NT2/D1 (cell line): ENCODE results near the gene GMPR.
"Not testable (repeated sequence)": the region's sequence is repeated elsewhere in the genome, so short reads cannot be mapped to it uniquely, and the experiment has no call there.

Experiments
- DNase-seq: peaks from one replicate; pipeline ENCODE4 v3.0.0-alpha.2; 2011; ENCODE audit warnings: low read depth, low spot score
- H3K27me3 ChIP-seq: 2 replicates; pipeline ENCODE4 v1.6.0; 2011; ENCODE audit warnings: mild to moderate bottlenecking; ENCODE audit not compliant: insufficient read length, insufficient read depth
- H3K36me3 ChIP-seq: 2 replicates; pipeline ENCODE4 v1.6.1; 2011; ENCODE audit warnings: mild to moderate bottlenecking, low read length, mixed read lengths; ENCODE audit not compliant: insufficient read depth, insufficient read length
- H3K4me1 ChIP-seq: 2 replicates; pipeline ENCODE4 v1.5.1; 2011; ENCODE audit not compliant: insufficient read depth, insufficient read length
- H3K4me3 ChIP-seq: 2 replicates; pipeline ENCODE4 v1.5.1; 2011; ENCODE audit warnings: low read depth; ENCODE audit not compliant: insufficient read length
- H3K9ac ChIP-seq: 2 replicates; pipeline ENCODE4 v1.6.0; 2011; ENCODE audit warnings: low read depth; ENCODE audit not compliant: insufficient read length
- H3K9me3 ChIP-seq: 2 replicates; pipeline ENCODE4 v1.5.1; 2011; ENCODE audit warnings: mild to moderate bottlenecking, low read length; ENCODE audit not compliant: insufficient read depth
- SUZ12 ChIP-seq: IDR thresholded peaks from 2 replicates; pipeline ENCODE4 v1.6.1; 2011; ENCODE audit not compliant: insufficient read length, insufficient read depth; ENCODE audit errors: extremely low read depth
- YY1 ChIP-seq: IDR thresholded peaks from 2 replicates; pipeline ENCODE4 v1.6.1; 2011; ENCODE audit not compliant: insufficient read length, insufficient read depth
- ZNF274 ChIP-seq: IDR thresholded peaks from 2 replicates; pipeline ENCODE4 v1.6.1; 2011; ENCODE audit warnings: mild to moderate bottlenecking, low read depth, low read length

The GMPR gene

GRCh38 chr6:16253399-16254144 lies 15.2 kb downstream of the GMPR start:
- TF ChIP-seq ZNF274 (no peak), SUZ12 (no peak), YY1 (no peak)
- Histone ChIP-seq H3K36me3 (no peaks in the 10 kb centered on the region), H3K9ac (no peak overlapping the region), H3K4me1 (peaks cover 5% of the 10 kb centered on the region), H3K4me3 (no peak overlapping the region), H3K9me3 (no peaks in the 10 kb centered on the region), H3K27me3 (no peaks in the 10 kb centered on the region)
- no peak for DNase-seq

GRCh38 chr6:16254535-16254934 lies 16.1 kb downstream of the GMPR start:
- TF ChIP-seq YY1 (no peak), SUZ12 (no peak), ZNF274 (no peak)
- no peaks in the 10 kb centered on the region for H3K27me3 ChIP-seq
- H3K4me1 ChIP-seq, result peaks cover 5% of the 10 kb centered on the region
- H3K36me3 ChIP-seq, result no peaks in the 10 kb centered on the region
- DNase-seq, result no peak
- H3K9ac ChIP-seq, result no peak overlapping the region
- no peak overlapping the region for H3K4me3 ChIP-seq
- H3K9me3 ChIP-seq, result no peaks in the 10 kb centered on the region

GRCh38 chr6:16256781-16257180 lies 18.4 kb downstream of the GMPR start:
- no peak overlapping the region for H3K4me3 ChIP-seq
- no peak for DNase-seq
- no peaks in the 10 kb centered on the region for H3K36me3 ChIP-seq
- H3K9ac ChIP-seq, result no peak overlapping the region
- H3K9me3 ChIP-seq, result no peaks in the 10 kb centered on the region
- no peaks in the 10 kb centered on the region for H3K27me3 ChIP-seq
- TF ChIP-seq YY1 (no peak), ZNF274 (no peak), SUZ12 (no peak)
- H3K4me1 ChIP-seq, result peaks cover 5% of the 10 kb centered on the region

- no peaks in the 10 kb centered on the region for H3K9me3 ChIP-seq
- DNase-seq, result no peak
- H3K4me3 ChIP-seq, result no peak overlapping the region
- H3K9ac ChIP-seq, result no peak overlapping the region
- no peaks in the 10 kb centered on the region for H3K27me3 ChIP-seq
- TF ChIP-seq YY1, result no peak
- TF ChIP-seq SUZ12, result no peak
- TF ChIP-seq ZNF274, result no peak
- peaks cover 5% of the 10 kb centered on the region for H3K4me1 ChIP-seq
- no peaks in the 10 kb centered on the region for H3K36me3 ChIP-seq
Observed at GRCh38 chr6:16257999-16258708, 19.8 kb downstream of the GMPR start.

- TF ChIP-seq YY1, result no peak
- TF ChIP-seq SUZ12, result no peak
- no peak for TF ChIP-seq ZNF274
- H3K4me1 ChIP-seq, result peaks cover 5% of the 10 kb centered on the region
- no peak for DNase-seq
- no peaks in the 10 kb centered on the region for H3K36me3 ChIP-seq
- H3K9me3 ChIP-seq, result no peaks in the 10 kb centered on the region
- no peaks in the 10 kb centered on the region for H3K27me3 ChIP-seq
- H3K4me3 ChIP-seq, result no peak overlapping the region
- H3K9ac ChIP-seq, result no peak overlapping the region
Observed at GRCh38 chr6:16258709-16259075, 20.3 kb downstream of the GMPR start.

GRCh38 chr6:16259604-16260003 lies 21.2 kb downstream of the GMPR start:
- not testable (repeated sequence) for H3K9me3 ChIP-seq, H3K4me3 ChIP-seq, H3K9ac ChIP-seq, H3K27me3 ChIP-seq, DNase-seq, H3K36me3 ChIP-seq, H3K4me1 ChIP-seq

GRCh38 chr6:16260602-16261001 lies 22.2 kb downstream of the GMPR start:
- H3K36me3 ChIP-seq, DNase-seq, H3K9ac ChIP-seq, H3K4me3 ChIP-seq, H3K4me1 ChIP-seq, H3K27me3 ChIP-seq, H3K9me3 ChIP-seq: not testable (repeated sequence)

GRCh38 chr6:16262773-16263172 lies 24.4 kb downstream of the GMPR start:
- H3K36me3 ChIP-seq, H3K4me3 ChIP-seq, H3K27me3 ChIP-seq, H3K9me3 ChIP-seq, DNase-seq, H3K9ac ChIP-seq, H3K4me1 ChIP-seq: not testable (repeated sequence)

GRCh38 chr6:16263464-16264099 lies 25.2 kb downstream of the GMPR start:
- H3K4me1 ChIP-seq, H3K4me3 ChIP-seq, H3K9me3 ChIP-seq, H3K27me3 ChIP-seq, DNase-seq, H3K36me3 ChIP-seq, H3K9ac ChIP-seq: not testable (repeated sequence)
